WI38 (cell line): Measurements from ENCODE around the gene SVEP1.

ENCODE experiments used
- H3K4me3 ChIP-seq: 2 replicates; pipeline ENCODE4 v1.5.1; 2011; ENCODE audit warnings: low read depth, mild to moderate bottlenecking, control low read depth, low read length
- TF ChIP-seq, protein P1 (sequence below): IDR thresholded peaks from 2 replicates; pipeline ENCODE4 v1.5.1; 2012; ENCODE audit warnings: low read depth, mild to moderate bottlenecking, control low read depth, low read length

The SVEP1 gene

DNA sequence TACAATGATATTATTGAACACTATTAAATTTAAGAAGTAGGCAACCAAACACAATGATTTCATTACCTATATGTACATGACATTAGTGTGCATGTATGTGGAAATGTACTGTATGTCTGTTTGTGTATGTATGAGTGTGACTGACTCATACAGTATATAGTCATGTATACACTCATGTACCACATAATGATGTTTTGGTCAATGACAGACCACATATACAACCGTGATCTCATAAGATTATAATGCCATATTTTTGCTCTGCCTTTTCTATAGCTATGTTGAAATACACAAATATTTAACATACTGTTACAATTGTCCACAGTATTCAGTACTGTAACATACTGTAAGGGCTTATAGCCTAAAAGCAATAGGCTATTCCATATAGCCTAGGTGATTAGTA, 19.7 kb downstream of the SVEP1 start:
- H3K4me3 ChIP-seq, result no peak overlapping the region
- TF ChIP-seq, protein P1, sequence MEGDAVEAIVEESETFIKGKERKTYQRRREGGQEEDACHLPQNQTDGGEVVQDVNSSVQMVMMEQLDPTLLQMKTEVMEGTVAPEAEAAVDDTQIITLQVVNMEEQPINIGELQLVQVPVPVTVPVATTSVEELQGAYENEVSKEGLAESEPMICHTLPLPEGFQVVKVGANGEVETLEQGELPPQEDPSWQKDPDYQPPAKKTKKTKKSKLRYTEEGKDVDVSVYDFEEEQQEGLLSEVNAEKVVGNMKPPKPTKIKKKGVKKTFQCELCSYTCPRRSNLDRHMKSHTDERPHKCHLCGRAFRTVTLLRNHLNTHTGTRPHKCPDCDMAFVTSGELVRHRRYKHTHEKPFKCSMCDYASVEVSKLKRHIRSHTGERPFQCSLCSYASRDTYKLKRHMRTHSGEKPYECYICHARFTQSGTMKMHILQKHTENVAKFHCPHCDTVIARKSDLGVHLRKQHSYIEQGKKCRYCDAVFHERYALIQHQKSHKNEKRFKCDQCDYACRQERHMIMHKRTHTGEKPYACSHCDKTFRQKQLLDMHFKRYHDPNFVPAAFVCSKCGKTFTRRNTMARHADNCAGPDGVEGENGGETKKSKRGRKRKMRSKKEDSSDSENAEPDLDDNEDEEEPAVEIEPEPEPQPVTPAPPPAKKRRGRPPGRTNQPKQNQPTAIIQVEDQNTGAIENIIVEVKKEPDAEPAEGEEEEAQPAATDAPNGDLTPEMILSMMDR, result no peak

DNA sequence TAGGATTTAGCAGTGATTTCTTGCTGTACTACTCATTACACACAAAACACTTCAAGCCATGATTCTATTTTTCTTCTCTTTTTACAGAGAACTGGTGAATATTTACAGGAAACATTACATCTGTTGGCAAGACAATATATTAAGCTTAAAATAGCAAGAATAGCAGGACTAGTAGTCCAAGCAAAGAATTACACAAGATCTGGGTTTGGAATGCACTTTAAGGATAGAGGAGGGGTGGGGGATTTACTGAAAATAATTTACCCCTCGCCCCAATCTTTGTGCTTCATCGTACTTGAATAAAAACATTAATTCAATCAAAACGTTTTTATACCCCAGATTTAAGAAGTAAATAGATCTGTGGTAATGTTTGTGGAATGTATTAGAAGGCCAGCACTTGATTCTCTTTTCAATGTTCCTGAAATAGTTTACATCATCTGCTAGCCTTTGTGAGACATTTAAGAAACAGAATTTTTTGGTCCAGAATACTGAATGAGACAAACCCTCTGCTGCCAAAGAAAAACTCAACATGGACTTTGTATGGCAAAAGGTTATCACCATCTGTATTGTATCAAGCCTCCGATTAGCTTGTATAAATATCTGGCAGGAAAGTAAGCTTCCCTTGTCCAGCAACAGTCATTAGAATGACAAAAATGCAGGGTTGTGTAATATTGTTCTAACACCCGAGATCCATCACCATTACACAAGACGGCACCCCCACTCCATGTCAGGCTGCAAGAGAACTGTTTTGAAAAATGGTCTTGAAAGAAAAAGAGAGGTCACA, 23.8 kb downstream of the SVEP1 start:
- H3K4me3 ChIP-seq, result no peak overlapping the region
- TF ChIP-seq, protein P1, result no peak

DNA sequence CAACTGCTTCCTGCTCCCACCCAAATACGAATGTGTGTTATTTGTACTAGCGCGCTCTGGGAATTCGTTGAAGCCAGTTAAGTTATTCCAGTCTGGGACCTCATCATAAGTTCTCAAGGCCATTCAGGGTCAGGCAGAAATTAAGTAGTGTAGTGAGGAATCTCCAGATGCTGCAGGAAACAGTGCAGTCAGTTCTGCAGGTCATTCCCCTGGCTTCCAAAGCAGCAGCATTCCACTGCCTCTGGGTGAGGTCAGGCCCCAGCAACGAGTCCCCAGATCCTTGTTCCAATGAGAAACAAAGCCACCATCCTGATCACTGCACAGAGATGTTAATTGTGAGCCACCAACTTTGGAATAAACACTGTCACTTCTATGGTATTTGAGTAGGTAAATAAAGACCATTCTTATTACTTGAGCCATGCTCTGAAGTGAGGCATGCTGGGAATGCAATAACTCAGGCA, 33.1 kb downstream of the SVEP1 start:
- no peak overlapping the region for H3K4me3 ChIP-seq
- TF ChIP-seq, protein P1, result no peak

DNA sequence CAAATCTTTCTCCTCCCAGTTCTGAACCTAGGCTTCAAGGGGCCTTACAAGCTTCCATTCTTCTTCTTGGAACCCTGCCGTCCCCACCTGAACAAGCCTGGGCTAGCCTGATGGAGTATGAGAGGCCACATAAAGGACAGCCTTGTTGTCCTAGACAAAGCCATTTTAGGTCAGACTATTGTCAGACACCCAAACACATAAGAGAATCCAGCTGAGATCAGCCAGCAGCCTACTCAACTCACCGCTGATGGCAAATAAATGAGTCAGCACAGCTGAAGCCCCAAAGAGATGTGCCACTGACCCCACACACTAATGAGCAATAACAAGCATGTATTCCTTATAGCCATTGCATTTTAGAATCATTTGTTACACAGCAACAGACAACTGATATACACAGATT, 33.8 kb downstream of the SVEP1 start:
- TF ChIP-seq, protein P1, result no peak

DNA sequence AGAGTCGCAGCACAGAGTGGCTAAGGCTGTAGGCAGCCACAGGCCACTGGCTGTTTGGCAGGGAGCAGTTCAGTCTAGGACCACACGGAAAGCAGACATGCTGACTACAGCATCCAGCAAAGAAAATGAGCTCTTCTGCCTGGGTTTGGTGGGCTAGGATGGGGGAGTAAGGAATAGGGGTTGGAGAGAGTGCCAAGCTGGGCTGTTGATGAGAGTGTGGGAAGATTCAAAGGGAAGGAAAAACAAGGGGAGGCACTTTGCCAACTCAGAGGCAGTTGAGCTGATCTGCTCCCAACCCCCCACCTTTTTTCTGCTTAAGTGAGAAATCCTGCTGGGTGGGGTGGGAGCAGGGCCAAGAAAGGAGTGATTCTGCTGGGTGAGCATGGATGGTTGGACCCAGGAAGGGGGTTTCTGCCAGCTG, 35.9 kb downstream of the SVEP1 start:
- H3K4me3 ChIP-seq, result no peak overlapping the region
- TF ChIP-seq, protein P1, result no peak

More for the DNA sequence above, 33.8 kb downstream of the SVEP1 start:
- H3K4me3 ChIP-seq, result no peak overlapping the region

DNA sequence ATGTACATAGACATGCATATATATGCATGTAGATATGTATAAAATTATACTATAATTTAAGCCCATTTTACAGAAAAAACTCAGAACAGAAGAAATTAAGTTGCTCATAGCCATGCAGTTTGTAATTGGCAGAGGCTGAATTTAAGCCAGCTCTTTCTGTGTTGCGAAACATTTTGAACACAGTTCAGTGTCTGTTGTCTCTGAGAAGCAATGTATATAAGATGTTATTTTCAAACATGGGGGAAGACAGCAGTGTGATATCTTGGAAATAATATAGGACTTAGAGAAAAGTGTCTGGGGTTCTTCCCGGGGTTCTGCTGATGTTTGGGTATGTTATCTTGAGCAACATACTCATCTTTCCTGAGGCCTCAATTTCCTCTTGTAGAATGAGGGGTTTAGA, 37.6 kb downstream of the SVEP1 start:
- TF ChIP-seq, protein P1, result no peak
- no peak overlapping the region for H3K4me3 ChIP-seq

DNA sequence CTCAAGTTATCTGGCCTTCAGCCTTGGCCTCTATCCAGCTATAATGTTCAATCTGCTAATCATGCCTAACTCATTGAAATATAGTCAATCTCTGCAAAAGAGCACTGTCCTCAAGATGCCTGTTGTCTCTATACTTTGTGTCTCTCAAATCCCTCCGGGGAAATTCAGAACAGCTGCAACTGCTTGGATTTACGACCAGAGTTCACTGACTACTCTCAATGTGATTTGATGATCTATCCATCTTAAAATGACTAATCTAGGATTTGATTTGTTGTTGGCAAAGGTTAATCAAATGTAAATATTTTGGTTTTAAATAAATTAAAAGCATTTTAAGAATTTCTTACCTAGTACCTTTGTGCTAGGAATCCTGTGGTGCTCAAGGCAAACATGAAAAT, 40.9 kb downstream of the SVEP1 start:
- H3K4me3 ChIP-seq, result no peak overlapping the region
- TF ChIP-seq, protein P1, result no peak
